HepG2 (cell line): ENCODE measurements around the gene SLC25A11. TPM values are rescaled to one million over a fixed set of nuclear protein-coding genes. Genes with fewer than 3 reads are reported as not detected.

Source experiments
- ATF3 ChIP-seq: sonication (generic); formaldehyde crosslinking; IDR thresholded peaks from 2 replicates; pipeline ENCODE4 v1.4.0; 2020; ENCODE audit warnings: missing genetic modification reagents
- CEBPZ ChIP-seq: IDR thresholded peaks from 2 replicates; pipeline ENCODE4 v1.6.1; 2012; ENCODE audit warnings: low read length, improper control_type of control experiment
- CTCF ChIP-seq: sonication (generic); formaldehyde crosslinking; IDR thresholded peaks from 2 replicates; pipeline ENCODE4 v1.5.0; 2020; ENCODE audit warnings: mild to moderate bottlenecking, missing genetic modification reagents, moderate library complexity
- ETV6 ChIP-seq: sonication (generic); formaldehyde crosslinking; conservative IDR thresholded peaks from 2 replicates; pipeline ENCODE4 v1.4.0; 2020; ENCODE audit warnings: missing genetic modification reagents
- HOXA3 ChIP-seq: sonication (generic); formaldehyde crosslinking; IDR thresholded peaks from 2 replicates; pipeline ENCODE4 v1.5.0; 2020; ENCODE audit warnings: missing genetic modification reagents
- RARG ChIP-seq: sonication (generic); formaldehyde crosslinking; IDR thresholded peaks from 2 replicates; pipeline ENCODE4 v1.4.0; 2020; ENCODE audit warnings: low read depth, mild to moderate bottlenecking, missing genetic modification reagents
- SMYD3 ChIP-seq: sonication (generic); formaldehyde crosslinking; IDR thresholded peaks from 2 replicates; pipeline ENCODE4 v1.8.1; 2023; ENCODE audit warnings: mild to moderate bottlenecking, missing genetic modification reagents
- SRY ChIP-seq: sonication (generic); formaldehyde crosslinking; IDR thresholded peaks from 2 replicates; pipeline ENCODE4 v1.8.0; 2022; ENCODE audit warnings: mild to moderate bottlenecking, missing genetic modification reagents
- TIGD3 ChIP-seq: sonication (generic); formaldehyde crosslinking; IDR thresholded peaks from 2 replicates; pipeline ENCODE4 v1.5.1; 2020; ENCODE audit warnings: mild to moderate bottlenecking, missing genetic modification reagents, borderline replicate concordance
- TP53 ChIP-seq: sonication (generic); formaldehyde crosslinking; conservative IDR thresholded peaks from 2 replicates; pipeline ENCODE4 v1.4.0; 2020; ENCODE audit warnings: missing genetic modification reagents
- WIZ ChIP-seq: sonication (generic); formaldehyde crosslinking; IDR thresholded peaks from 2 replicates; pipeline ENCODE4 v1.5.1; 2020; ENCODE audit warnings: mild to moderate bottlenecking, missing genetic modification reagents
- ZBTB34 ChIP-seq: sonication (generic); formaldehyde crosslinking; IDR thresholded peaks from 2 replicates; pipeline ENCODE4 v1.8.0; 2022; ENCODE audit warnings: mild to moderate bottlenecking, missing genetic modification reagents
- ZNF263 ChIP-seq: sonication (generic); formaldehyde crosslinking; IDR thresholded peaks from 2 replicates; pipeline ENCODE4 v1.4.0; 2020; ENCODE audit warnings: missing genetic modification reagents
- ZNF629 ChIP-seq: sonication (generic); formaldehyde crosslinking; conservative IDR thresholded peaks from 2 replicates; pipeline ENCODE4 v1.5.0; 2020; ENCODE audit warnings: missing genetic modification reagents
- ZNF691 ChIP-seq: sonication (generic); formaldehyde crosslinking; IDR thresholded peaks from 2 replicates; pipeline ENCODE4 v1.4.0; 2020; ENCODE audit warnings: missing genetic modification reagents, low read depth, mild to moderate bottlenecking, borderline replicate concordance
- ZNF790 ChIP-seq: sonication (generic); formaldehyde crosslinking; IDR thresholded peaks from 2 replicates; pipeline ENCODE4 v1.8.0; 2022; ENCODE audit warnings: missing genetic modification reagents, mild to moderate bottlenecking, borderline replicate concordance
- ZSCAN5A ChIP-seq: sonication (generic); formaldehyde crosslinking; IDR thresholded peaks from 2 replicates; pipeline ENCODE4 v1.8.0; 2022; ENCODE audit warnings: mild to moderate bottlenecking, missing genetic modification reagents, borderline replicate concordance
- polyA plus RNA-seq, 8 experiments: library from polyadenylated mRNA; depleted of rRNA in 3 of 8; stranded (reverse) in 7 of 8; unstranded in 1 of 8; fragments of >200 nt; fragmentation: Illumina TruSeq in 4 of 8; extraction: Trizol in 4 of 8; gene quantifications; 2 replicates each; pipeline versions ENCODE4 v1.2.1 to v1.2.3, GENCODE V29; 2011 to 2016; ENCODE audit warnings: low read depth in 4 of 8, missing spikeins in 1 of 8, mixed read lengths in 1 of 8; ENCODE audit not compliant: insufficient read depth in 1 of 8
- total RNA-seq, 5 experiments: library from RNA; depleted of rRNA; stranded (reverse); fragments of >200 nt; fragmentation: Illumina TruSeq; extraction: Trizol; gene quantifications; 2 replicates each; pipeline ENCODE4 v1.2.3, GENCODE V29; 2016; ENCODE audit warnings: low read depth in 1 of 5

Gene SLC25A11
- total and polyA plus RNA-seq, 2 of the 13 experiments (the other 11 are each of a cell fraction or from before 2014, with no cell fraction given) = 35.4 to 47.2 TPM

GRCh38 chr17:4947411-4948165 is 7.7 kb upstream of the SLC25A11 start (continued):
- no peak for TF ChIP-seq RARG (CRISPR knock-in tag)
- no peak for TF ChIP-seq SRY (CRISPR knock-in tag)
- no peak for TF ChIP-seq WIZ (CRISPR knock-in tag)
- TF ChIP-seq ZNF263 = no peak; the same call in 1 of the 2 replicates
- no peak for TF ChIP-seq TP53 (CRISPR knock-in tag)
- no peak for TF ChIP-seq ZNF790
- TF ChIP-seq ETV6 (CRISPR knock-in tag) = no peak
- TF ChIP-seq ZNF629 (CRISPR knock-in tag) = no peak
- no peak for TF ChIP-seq ZSCAN5A
- no peak for TF ChIP-seq ZBTB34 (CRISPR knock-in tag)
- no peak for TF ChIP-seq CEBPZ
- no peak for TF ChIP-seq ATF3 (CRISPR knock-in tag)
- TF ChIP-seq HOXA3 (CRISPR knock-in tag) = no peak
- no peak for TF ChIP-seq CTCF
- no peak for TF ChIP-seq SMYD3 (CRISPR knock-in tag)
- no peak; the same call in 1 of the 2 replicates for TF ChIP-seq TIGD3 (CRISPR knock-in tag)
- peak; percentile 75; the same call in 1 of the 2 replicates for TF ChIP-seq ZNF691 (CRISPR knock-in tag)
